Effector CD4-positive, alpha-beta T cell (primary cell): ENCODE measurements around the gene ADIRF. TPM values are rescaled to one million over a fixed set of nuclear protein-coding genes. Genes with fewer than 3 reads are reported as not detected.
"Not testable (repeated sequence)": the region's sequence is repeated elsewhere in the genome, so short reads cannot be mapped to it uniquely, and the experiment has no call there.

Experiments
- DNase-seq: peaks from one replicate; pipeline ENCODE4 v3.0.0-alpha.2; 2020
- total RNA-seq: gene quantifications from one replicate; lab custom pipeline; 2026; lab: John Stamatoyannopoulos, UW

ADIRF gene
- total RNA-seq: not detected

GRCh38 chr10:86968271-86968993 lies at the start of gene ADIRF:
Gene ADIRF, plus strand, starts transcription at chr10:86968482. Its CDS starts 63 bp downstream, at chr10:86968545.
- no peak for DNase-seq

GRCh38 chr10:86922553-86922961 lies 45.7 kb upstream of the ADIRF start:
- no peak for DNase-seq

- DNase-seq: no peak
These were observed 38.6 kb upstream of the ADIRF start for GRCh38 chr10:86929468-86930380.

GRCh38 chr10:86931872-86932271 lies 36.4 kb upstream of the ADIRF start:
- DNase-seq: no peak

- DNase-seq: no peak
These were observed 35.6 kb upstream of the ADIRF start for GRCh38 chr10:86932674-86933073.

GRCh38 chr10:86934162-86934711 lies 34.0 kb upstream of the ADIRF start:
- not testable (repeated sequence) for DNase-seq

- no peak for DNase-seq
These were observed 31.4 kb upstream of the ADIRF start for GRCh38 chr10:86936661-86937501.

- DNase-seq: no peak
These were observed 30.7 kb upstream of the ADIRF start for GRCh38 chr10:86937502-86938154.

GRCh38 chr10:86938260-86938659 lies 30.0 kb upstream of the ADIRF start:
- DNase-seq: no peak

GRCh38 chr10:86940076-86940475 lies 28.2 kb upstream of the ADIRF start:
- not testable (repeated sequence) for DNase-seq

- DNase-seq: no peak
These were observed 27.6 kb upstream of the ADIRF start for GRCh38 chr10:86940677-86941076.

- no peak for DNase-seq
These were observed 26.9 kb upstream of the ADIRF start for GRCh38 chr10:86941426-86941825.

GRCh38 chr10:86941991-86942421 lies 26.3 kb upstream of the ADIRF start:
- DNase-seq: no peak

GRCh38 chr10:86942441-86943315 lies 25.6 kb upstream of the ADIRF start:
- no peak for DNase-seq

- DNase-seq: no peak
These were observed 24.8 kb upstream of the ADIRF start for GRCh38 chr10:86943316-86944030.

- DNase-seq: no peak
These were observed 24.3 kb upstream of the ADIRF start for GRCh38 chr10:86944031-86944419.

- DNase-seq: no peak
These were observed 23.8 kb upstream of the ADIRF start for GRCh38 chr10:86944471-86944870.

- DNase-seq: no peak
These were observed 23.4 kb upstream of the ADIRF start for GRCh38 chr10:86944907-86945306.

- DNase-seq: no peak
These were observed 22.7 kb upstream of the ADIRF start for GRCh38 chr10:86945361-86946212.
